Loucy (cell line): ENCODE data around the gene TMEM200C.

ENCODE experiments used
- H2AFZ ChIP-seq: fragments of 200-600 bp; sonication (generic); 2 replicates; pipeline ENCODE4 v1.6.0; 2016; ENCODE audit warnings: antibody characterized with exemption, mild to moderate bottlenecking, low read length, moderate library complexity
- H3F3A ChIP-seq: fragments of 200-600 bp; 2 replicates; pipeline ENCODE4 v1.6.0; 2016; ENCODE audit warnings: antibody characterized with exemption, low read depth, mild to moderate bottlenecking
- H3K27me3 ChIP-seq: fragments of 200-600 bp; sonication (generic); 2 replicates; pipeline ENCODE4 v1.6.1; 2014; ENCODE audit warnings: low read length, mild to moderate bottlenecking; ENCODE audit not compliant: insufficient read depth, poor library complexity, severe bottlenecking
- H3K36me3 ChIP-seq: fragments of 200-600 bp; sonication (generic); 2 replicates; pipeline ENCODE4 v1.6.1; 2016; ENCODE audit warnings: low read length; ENCODE audit not compliant: insufficient read depth
- H3K4me1 ChIP-seq: fragments of 200-600 bp; sonication (generic); 2 replicates; pipeline ENCODE4 v1.5.1; 2014; ENCODE audit warnings: low read length, mild to moderate bottlenecking; ENCODE audit not compliant: insufficient read depth, poor library complexity, severe bottlenecking
- H3K4me2 ChIP-seq: fragments of 200-600 bp; sonication (generic); 2 replicates; pipeline ENCODE4 v1.6.0; 2014; ENCODE audit warnings: antibody characterized with exemption, low read length, low read depth, mild to moderate bottlenecking; ENCODE audit not compliant: poor library complexity, severe bottlenecking
- H3K4me3 ChIP-seq: fragments of 200-600 bp; sonication (generic); 2 replicates; pipeline ENCODE4 v1.5.1; 2014; ENCODE audit warnings: low read length, mild to moderate bottlenecking, mixed read lengths; ENCODE audit not compliant: poor library complexity, severe bottlenecking
- H3K79me2 ChIP-seq: fragments of 200-600 bp; sonication (generic); 2 replicates; pipeline ENCODE4 v1.6.1; 2014; ENCODE audit warnings: low read length; ENCODE audit not compliant: insufficient read depth
- H3K9ac ChIP-seq: fragments of 200-600 bp; sonication (generic); 2 replicates; pipeline ENCODE4 v1.6.0; 2014; ENCODE audit warnings: mild to moderate bottlenecking, low read depth, low read length, moderate library complexity; ENCODE audit not compliant: poor library complexity, severe bottlenecking
- H3K9me2 ChIP-seq: fragments of 200-600 bp; sonication (generic); replicated peaks from 2 replicates; pipeline ENCODE4 v1.6.1; 2016; ENCODE audit warnings: low read depth, low read length, mixed read lengths
- H3K9me3 ChIP-seq: fragments of 200-600 bp; sonication (generic); 2 replicates; pipeline ENCODE4 v1.6.1; 2014; ENCODE audit warnings: mild to moderate bottlenecking, antibody characterized with exemption, low read length, low read depth; ENCODE audit not compliant: insufficient read depth
- H4K20me1 ChIP-seq: fragments of 200-600 bp; sonication (generic); 2 replicates; pipeline ENCODE4 v1.6.0; 2014; ENCODE audit warnings: antibody characterized with exemption, low read length, mild to moderate bottlenecking; ENCODE audit not compliant: insufficient read depth, poor library complexity, severe bottlenecking
- CTCF ChIP-seq: fragments of 200-600 bp; sonication (generic); conservative IDR thresholded peaks from 2 replicates; pipeline ENCODE4 v1.5.1; 2014; ENCODE audit warnings: mild to moderate bottlenecking, antibody characterized with exemption, low read length
- EZH2phosphoT487 ChIP-seq: fragments of 200-600 bp; IDR thresholded peaks from 2 replicates; pipeline ENCODE4 v1.6.1; 2018; ENCODE audit warnings: antibody characterized with exemption, mild to moderate bottlenecking, moderate library complexity, borderline replicate concordance

The TMEM200C gene

DNA sequence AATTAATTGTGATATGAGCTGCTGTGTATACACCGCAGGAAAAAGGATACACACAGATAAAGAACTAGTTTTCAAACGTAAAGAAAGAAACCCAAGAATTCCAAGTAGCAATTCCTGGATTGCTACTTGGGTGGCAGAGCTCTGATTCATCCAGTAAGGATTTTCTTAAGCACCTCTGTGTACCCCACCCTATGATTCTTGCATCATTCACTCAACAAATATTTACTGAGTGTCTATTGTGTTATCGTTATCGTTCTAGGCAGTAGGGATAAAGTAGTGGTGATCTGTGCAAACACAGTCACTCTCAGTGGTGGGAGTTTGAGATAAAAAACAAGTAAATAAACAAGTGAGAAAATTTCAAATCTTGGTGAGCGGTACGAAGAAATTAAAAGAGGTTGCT is 4.9 kb upstream of the TMEM200C start:
- Histone ChIP-seq H3K4me2 (no peak overlapping the region), H4K20me1 (no peaks in the 10 kb centered on the region), H3K79me2 (no peaks in the 10 kb centered on the region), H2AFZ (no peak overlapping the region), H3K9ac (no peak overlapping the region), H3K9me3 (no peaks in the 10 kb centered on the region), H3K4me1 (no peaks in the 10 kb centered on the region), H3K4me3 (no peak overlapping the region), H3F3A (no peaks in the 10 kb centered on the region), H3K27me3 (no peaks in the 10 kb centered on the region), H3K36me3 (no peaks in the 10 kb centered on the region), H3K9me2 (no peaks in the 10 kb centered on the region)
- TF ChIP-seq EZH2phosphoT487 = no peak
- no peak for TF ChIP-seq CTCF

DNA sequence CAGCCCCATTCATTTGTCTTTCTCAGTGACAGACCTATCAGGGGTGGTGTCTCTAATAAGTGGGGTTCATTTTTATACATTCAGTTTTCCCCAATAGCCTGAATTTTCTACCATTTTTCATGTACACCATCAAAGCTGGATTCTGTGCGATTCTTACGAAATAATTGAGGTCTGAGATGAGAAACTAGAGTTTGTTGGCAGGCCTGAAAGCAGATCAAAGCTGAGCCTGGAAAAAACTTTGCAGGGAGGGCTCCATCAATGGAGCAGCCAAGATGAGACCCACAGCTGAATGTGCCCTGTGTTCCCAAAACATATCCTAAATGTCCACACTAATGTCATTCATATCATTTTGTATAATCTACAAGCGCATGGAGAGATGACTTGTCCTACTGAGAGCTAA is 4.5 kb upstream of the TMEM200C start:
- no peaks in the 10 kb centered on the region for H3F3A ChIP-seq
- no peak overlapping the region for H3K4me3 ChIP-seq
- H3K27me3 ChIP-seq = no peaks in the 10 kb centered on the region
- no peak overlapping the region for H3K4me2 ChIP-seq
- no peaks in the 10 kb centered on the region for H3K9me3 ChIP-seq
- no peaks in the 10 kb centered on the region for H4K20me1 ChIP-seq
- TF ChIP-seq CTCF = no peak
- no peak for TF ChIP-seq EZH2phosphoT487
- no peaks in the 10 kb centered on the region for H3K9me2 ChIP-seq
- no peaks in the 10 kb centered on the region for H3K79me2 ChIP-seq
- H3K4me1 ChIP-seq = no peaks in the 10 kb centered on the region
- H3K9ac ChIP-seq = no peak overlapping the region
- no peak overlapping the region for H2AFZ ChIP-seq
- no peaks in the 10 kb centered on the region for H3K36me3 ChIP-seq

GRCh38 chr18:5895876-5896740 is 786 bp upstream of the TMEM200C start:
- Histone ChIP-seq H3K36me3 (no peaks in the 10 kb centered on the region), H3K9me2 (no peaks in the 10 kb centered on the region), H4K20me1 (no peaks in the 10 kb centered on the region), H3K79me2 (no peaks in the 10 kb centered on the region), H3K4me3 (no peak overlapping the region), H3K9ac (no peak overlapping the region), H3K27me3 (no peaks in the 10 kb centered on the region), H3F3A (no peaks in the 10 kb centered on the region), H3K9me3 (no peaks in the 10 kb centered on the region), H3K4me2 (no peak overlapping the region), H3K4me1 (no peaks in the 10 kb centered on the region), H2AFZ (no peak overlapping the region)
- TF ChIP-seq CTCF = no peak
- no peak for TF ChIP-seq EZH2phosphoT487
